Cardiac septum (tissue), 1 donor: Measurements from ENCODE around the gene RPL37A. TPM values are rescaled to one million over a fixed set of nuclear protein-coding genes. Genes with fewer than 3 reads are reported as not detected.
"Not testable (repeated sequence)": the region's sequence is repeated elsewhere in the genome, so short reads cannot be mapped to it uniquely, and the experiment has no call there.

Experiments used
- DNase-seq: peaks from one replicate; pipeline ENCODE4 v3.0.0-alpha.2; 2020; ENCODE audit warnings: low spot score
- intact Hi-C: fragments of 100-400 bp; cut with DNase I; formaldehyde crosslinking; loops from one replicate; pipeline ENCODE4 v1.14.0; 2022
- total RNA-seq: library from RNA; stranded (reverse); fragmentation: NEBNext Ultra II Directional; extraction: Animal tissue kit (Norgen Biotek cat#: 25700); gene quantifications from one replicate; pipeline ENCODE4 v1.2.1, GENCODE V29; 2021
- donor health status: DM: no; HTN: no; CAD: no.

RPL37A gene
- total RNA-seq, 1 donor from 2014 or later = 1,531 TPM

- intact Hi-C loops = no loop called here
- no peak for DNase-seq
Observed at GRCh38 chr2:216507220-216508160, 8.8 kb downstream of the RPL37A start.

- no peak for DNase-seq
- intact Hi-C loops = no loop called here
Observed at GRCh38 chr2:216508229-216508628, 9.6 kb downstream of the RPL37A start.

DNA sequence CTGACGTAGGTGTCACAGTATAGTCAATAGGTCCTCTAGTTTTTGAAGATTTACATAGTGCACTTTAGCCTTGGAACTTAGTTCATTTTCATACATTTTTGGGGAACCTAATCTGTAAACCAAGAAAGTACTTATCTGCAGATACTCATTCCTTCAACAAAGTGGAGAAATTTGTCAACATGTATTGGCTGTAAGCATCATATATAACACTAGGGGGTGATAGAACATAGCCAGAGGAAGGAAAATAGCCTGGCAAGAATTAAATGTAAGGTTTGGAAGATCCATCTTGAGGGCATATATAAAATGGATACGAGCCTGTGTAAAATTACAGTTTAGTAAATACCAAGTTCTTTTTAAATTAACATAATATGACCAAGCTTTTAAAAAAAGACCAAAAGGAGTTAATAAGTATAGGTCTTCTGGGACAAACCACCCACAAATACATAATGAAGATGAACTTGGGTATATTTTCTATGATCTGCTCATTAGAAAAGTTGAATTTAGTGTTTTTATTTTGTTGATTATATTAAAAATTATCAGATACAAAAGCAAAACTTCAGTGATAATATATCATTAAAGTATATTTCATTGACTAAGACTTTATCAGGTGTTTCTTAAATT lies 18.2 kb downstream of the RPL37A start:
- no peak for DNase-seq
- intact Hi-C loops = loop anchor here (5.0 kb wide), 3 partner anchors 995 to 1240 kb away; no protein-coding TSS in a partner anchor

DNA sequence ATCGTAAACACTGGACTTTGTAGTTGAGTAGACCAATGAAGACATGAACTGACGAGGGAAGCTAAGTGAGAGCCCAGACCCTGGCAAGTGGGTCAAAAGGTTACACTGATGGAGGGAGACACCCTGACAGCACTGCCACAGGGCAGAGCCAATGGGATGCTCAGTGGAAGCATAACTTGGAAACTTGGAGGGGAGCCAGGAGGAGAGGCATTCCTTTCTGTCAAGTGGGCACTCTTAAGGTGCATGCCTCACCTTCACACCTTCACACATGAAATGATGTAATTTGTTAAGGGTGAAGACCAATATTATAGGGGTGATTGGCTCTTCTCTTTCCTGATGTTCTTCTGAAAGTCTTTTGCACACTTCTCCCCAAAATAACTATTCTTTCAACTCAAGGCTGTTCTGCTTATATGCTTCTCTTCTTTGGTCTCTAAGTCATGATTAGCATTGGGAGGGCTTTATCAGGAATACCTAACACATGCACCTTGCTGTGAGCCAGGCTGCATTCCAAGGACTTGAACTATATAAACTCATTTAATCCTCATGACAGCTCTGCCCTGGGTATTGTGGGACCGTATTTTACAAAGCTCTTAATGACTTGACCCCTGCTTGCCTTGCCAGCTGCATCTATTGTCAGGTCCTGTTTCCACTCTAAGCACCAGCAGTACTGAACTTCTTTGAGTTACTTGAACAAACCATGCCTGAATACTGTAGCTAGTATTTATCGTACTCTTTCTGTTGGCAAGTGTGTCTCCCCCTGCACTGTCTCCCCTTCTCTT lies 19.0 kb downstream of the RPL37A start:
- intact Hi-C loops = loop anchor here (5.0 kb wide), 3 partner anchors 995 to 1240 kb away; no protein-coding TSS in a partner anchor

GRCh38 chr2:216518566-216519119 lies 20.0 kb downstream of the RPL37A start:
- intact Hi-C loops = loop anchor here (1.0 to 5.0 kb wide), 4 partner anchors 148 to 1239 kb away; no protein-coding TSS in a partner anchor
- not testable (repeated sequence) for DNase-seq

More for the DNA sequence above, 19.0 kb downstream of the RPL37A start:
- DNase-seq = no peak

DNA sequence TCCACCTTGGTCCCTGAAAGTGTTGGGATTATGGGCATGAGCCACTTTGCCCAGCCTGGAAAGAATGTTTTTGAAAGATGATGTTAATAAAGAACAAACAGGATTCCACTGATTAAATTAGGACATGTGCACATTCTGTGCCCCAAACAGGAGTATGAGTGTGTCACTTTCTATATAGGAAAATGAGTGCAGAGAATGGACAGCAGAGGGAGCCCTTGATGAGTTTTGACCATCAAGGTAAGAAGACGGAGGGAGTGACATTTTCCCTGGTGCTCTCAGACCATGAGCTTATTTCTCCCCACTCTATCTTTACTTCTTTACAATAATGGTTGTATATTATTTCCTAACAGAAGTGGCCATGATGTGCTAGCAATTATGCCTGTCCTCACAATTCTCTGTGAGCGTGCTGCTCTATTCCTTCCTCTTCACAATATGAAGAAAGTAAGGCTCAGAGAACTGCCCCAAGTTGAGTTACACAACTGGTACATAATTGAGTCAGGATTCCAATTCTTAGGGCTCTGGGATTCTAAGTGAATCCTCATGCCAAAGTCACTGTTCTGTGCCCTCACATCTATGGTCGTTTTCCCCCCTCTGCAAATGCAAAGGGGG lies 20.6 kb downstream of the RPL37A start:
- no peak for DNase-seq
- intact Hi-C loops = loop anchor here (1.0 to 5.0 kb wide), 4 partner anchors 147 to 1238 kb away; no protein-coding TSS in a partner anchor

- no peak for DNase-seq
- intact Hi-C loops = no loop called here
Observed at GRCh38 chr2:216520112-216520511, 21.5 kb downstream of the RPL37A start.

- intact Hi-C loops = no loop called here
- no peak for DNase-seq
Observed at GRCh38 chr2:216522892-216523502, 24.4 kb downstream of the RPL37A start.

DNA sequence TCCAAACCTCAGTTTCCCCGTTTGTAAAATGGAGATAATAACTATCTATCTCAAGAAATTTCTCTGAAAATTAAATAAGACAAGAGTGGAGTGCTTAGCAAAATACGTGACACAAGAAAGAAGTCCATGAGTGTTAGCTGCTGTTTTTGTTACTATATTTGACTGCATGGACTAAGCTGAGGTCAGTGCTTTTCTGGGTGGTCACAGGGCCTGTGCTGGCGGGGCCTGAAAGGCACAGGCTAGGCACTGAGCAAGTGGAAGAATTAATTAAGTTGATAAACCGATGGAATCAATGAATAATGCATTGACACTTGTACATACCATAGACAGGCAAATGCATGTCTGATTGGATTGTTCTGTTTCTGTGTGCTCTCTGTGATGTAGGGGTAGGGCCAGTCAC lies 27.3 kb downstream of the RPL37A start:
- intact Hi-C loops = no loop called here
- DNase-seq = no peak

DNA sequence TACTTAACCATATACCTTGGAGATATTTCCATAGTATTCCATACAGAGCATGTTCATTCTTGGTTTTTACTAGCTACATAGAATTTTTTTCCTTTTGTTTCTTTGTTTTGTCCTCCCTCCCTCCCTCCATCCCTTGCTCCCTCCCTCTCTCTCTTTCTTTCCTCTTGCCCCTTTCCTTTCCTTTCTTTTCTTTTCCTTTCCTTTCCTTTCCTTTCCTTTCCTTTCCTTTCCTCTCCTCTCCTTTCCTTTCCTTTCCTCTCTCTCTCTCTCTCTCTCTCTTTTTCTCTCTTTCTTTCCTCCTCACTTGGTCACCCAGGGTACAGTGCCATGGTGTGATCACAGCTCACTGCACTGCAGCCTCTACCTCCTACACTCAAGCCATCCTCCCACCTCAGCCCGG lies 28.3 kb downstream of the RPL37A start:
- intact Hi-C loops = no loop called here
- DNase-seq = no peak

GRCh38 chr2:216527600-216527999 lies 29.0 kb downstream of the RPL37A start:
- intact Hi-C loops = no loop called here
- no peak for DNase-seq

GRCh38 chr2:216532562-216532961 lies 33.9 kb downstream of the RPL37A start:
- intact Hi-C loops = no loop called here
- no peak for DNase-seq

- DNase-seq = no peak
- intact Hi-C loops = loop anchor here (2.0 kb wide), 2 partner anchors 15 to 39 kb away; no protein-coding TSS in a partner anchor
Observed at GRCh38 chr2:216533609-216534008, 35.0 kb downstream of the RPL37A start.

GRCh38 chr2:216534809-216535208 lies 36.2 kb downstream of the RPL37A start:
- no peak for DNase-seq
- intact Hi-C loops = loop anchor here (1.0 to 2.0 kb wide), 3 partner anchors 14 to 38 kb away; no protein-coding TSS in a partner anchor

DNA sequence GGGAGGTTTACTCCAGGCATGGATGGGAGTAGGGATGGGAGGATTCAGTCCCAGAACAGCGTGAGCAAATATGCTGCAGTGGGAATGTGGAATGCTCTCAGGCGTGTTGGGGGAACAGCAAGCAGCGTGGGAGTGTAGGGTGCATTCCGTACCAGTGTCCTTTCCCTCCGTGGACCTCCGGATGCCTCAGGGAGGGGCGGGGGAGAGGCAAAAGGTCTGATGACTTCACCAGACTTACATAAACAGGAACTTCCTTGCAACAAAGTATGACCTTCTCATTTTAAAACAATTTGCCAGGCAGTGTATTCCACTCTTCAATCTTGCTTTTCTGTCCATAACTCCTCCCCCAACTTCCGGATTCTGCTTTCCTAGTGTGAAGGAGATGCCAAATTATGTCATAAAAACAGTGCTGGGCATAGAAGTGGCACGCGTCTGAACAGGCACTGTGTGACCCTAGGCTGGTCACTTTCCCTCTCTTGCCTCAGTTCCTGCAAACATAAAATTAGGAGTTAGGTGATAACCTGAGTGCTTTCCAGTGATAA lies 36.9 kb downstream of the RPL37A start:
- DNase-seq = peak; percentile 87
- intact Hi-C loops = loop anchor here (1.0 to 2.0 kb wide), 3 partner anchors 13 to 37 kb away; no protein-coding TSS in a partner anchor

DNA sequence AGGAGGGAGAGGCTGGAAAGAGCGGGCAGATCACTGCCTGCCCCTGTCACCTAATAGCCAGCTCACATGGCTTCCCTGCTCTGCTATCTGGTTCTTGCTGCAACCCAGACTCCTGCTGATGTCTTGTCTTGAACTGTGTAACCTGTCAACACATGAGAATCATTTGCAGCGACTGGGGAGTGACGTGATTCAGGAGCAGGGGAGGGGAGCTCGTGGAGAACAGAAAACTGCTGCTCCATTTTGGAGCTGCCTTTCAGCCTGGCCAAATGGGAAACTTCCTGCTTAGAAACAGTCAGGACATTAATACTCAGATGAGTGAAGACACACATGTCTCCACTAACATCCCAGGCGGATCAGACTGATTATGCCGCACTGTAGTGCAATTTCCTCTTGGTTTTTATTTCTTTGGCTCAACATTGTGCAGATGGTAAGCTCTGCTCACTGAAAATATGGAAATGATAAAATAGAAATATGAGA lies 38.1 kb downstream of the RPL37A start:
- intact Hi-C loops = no loop called here
- no peak for DNase-seq

DNA sequence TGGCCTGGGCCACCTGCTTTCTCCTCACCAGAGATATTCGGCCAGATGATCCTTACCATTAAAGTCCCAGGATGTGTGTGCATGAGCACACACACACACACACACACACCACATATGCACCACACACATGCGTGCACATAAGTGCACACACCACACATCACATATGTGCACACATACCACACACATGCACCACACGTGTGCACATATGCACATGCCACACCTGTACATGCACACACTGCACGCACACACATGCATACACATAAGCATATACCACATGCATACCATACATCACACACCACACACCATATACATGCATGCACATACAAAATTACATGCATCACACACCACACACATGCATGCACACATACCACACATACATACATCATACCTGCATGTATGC lies 38.7 kb downstream of the RPL37A start:
- intact Hi-C loops = no loop called here
- no peak for DNase-seq

DNA sequence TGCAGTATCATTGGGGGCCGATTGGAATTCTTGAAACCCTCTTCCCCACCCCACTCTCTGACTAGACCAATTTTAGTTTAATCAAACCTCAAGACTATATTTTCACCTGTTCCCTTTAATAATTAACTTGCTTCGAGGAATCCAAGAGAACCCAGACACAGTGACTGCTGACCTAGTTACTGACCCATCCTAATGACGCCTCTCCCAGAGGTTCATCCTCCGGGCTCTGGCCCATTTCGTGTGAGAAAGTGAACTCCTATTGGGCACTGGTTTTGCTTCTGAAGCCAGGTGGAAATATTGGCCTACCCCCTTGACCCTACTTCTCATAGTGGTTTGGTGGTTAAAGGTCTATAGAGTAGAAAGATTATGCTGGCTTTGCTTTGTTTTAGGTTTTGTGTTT lies 39.9 kb downstream of the RPL37A start:
- DNase-seq = no peak
- intact Hi-C loops = no loop called here
